GM19240 (cell line): ENCODE results near the gene DNAJC8.

Experiments used
- DNase-seq: peaks from one replicate; pipeline ENCODE4 v3.0.0; 2011; ENCODE audit warnings: low spot score; ENCODE audit not compliant: insufficient read length

Gene DNAJC8

DNA sequence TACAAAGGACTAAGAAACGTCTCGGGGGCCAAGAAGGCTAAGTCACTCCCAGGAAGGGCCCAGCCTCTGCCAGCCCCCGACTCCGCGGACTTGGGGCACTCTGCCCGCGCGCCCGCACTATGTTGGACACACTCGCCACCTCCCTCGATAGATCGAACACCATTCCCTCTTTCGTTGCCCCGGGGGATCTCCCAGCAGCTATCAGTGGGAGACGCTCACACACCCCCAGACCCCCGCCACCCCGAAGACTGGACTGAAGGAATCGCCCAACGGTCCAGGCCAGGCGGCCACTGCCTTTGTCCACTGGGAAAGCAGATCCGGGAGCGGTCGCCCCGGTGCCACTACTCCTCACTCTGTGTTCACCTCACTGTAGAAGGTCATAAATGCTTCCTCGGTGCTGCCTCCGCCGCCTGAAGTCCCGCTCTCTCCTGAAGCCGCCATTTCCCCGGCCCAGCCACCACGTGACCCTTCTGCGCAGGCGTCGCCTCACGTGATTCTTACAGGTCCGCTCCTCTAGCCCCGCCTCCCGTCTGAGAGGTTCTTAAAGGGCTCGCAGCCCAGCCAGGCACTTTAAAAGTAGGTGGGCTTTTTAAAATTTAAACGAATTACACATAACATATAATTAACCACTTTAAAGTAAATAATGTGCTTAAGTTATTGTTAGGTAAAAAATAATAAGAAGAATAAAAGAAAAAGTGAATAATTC lies at the start of gene DNAJC8:
DNAJC8 (minus strand) TSS at position 472 of the 706 bp plus-strand sequence; CDS start at position 441, 31 bp downstream.
- peak; percentile 73 for DNase-seq

DNA sequence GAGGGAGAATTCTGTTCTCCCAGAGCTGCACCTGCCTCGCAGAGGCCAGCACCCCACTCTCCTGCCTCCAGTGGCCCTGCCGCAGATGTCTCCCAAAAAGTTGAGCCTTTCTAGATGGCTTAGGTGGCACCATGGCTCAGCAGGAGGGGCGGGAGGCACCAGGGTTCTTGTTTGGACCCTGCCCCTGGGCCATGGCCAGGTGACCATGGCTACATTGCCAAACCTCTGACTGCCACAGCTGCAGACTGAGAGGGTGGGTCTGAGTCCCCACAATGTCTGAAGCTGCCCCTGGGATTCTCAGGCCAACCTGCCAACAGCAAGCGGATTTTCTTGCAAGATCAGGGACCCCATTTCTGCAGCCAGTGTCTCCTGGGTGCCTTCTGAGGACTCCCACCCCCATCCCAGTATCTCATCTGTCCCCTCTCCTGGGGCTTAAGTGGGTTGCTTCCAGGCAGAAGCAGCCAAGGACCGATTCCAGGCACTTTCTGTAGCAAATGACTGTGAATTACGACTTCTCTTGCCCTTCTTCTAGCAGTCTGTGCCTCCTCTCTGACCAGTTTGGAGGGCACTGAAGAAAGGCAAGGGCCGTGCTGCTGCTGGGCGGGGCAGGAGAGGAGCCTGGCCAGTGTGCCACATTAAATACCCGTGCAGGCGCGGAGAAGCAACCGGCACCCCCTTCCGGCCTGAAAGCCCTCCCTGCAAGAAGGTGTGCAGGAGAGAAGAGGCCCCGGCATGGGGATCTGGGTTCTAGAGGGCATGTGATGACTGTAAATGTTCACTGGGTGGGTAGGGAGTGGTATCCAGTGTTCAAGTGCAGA lies 49.0 kb upstream of the DNAJC8 start:
- DNase-seq = no peak

DNA sequence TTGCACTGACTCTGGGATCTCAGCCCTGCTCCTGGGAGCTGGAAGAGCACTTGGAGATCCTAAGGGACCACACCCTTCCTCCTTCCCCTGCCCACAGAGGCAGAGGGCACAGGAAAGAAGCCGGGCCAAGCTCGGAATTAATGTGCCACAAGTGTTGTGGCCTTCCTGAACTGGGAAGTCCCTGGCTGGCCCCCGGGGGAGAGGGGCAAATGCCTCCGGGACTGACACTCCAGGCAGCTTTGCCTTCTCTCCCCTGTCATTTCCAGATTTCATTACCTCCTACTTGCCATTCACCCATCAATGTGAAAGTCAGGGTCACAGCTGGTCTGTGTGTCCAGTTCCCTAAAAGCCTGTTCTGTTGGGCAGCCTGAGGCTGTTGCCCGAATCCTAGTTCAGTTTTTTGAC lies 48.1 kb upstream of the DNAJC8 start:
- DNase-seq = no peak

GRCh38 chr1:28280501-28280900 lies 47.7 kb upstream of the DNAJC8 start:
- no peak for DNase-seq

- DNase-seq = no peak
These were observed 46.9 kb upstream of the DNAJC8 start for GRCh38 chr1:28279721-28280120.

DNA sequence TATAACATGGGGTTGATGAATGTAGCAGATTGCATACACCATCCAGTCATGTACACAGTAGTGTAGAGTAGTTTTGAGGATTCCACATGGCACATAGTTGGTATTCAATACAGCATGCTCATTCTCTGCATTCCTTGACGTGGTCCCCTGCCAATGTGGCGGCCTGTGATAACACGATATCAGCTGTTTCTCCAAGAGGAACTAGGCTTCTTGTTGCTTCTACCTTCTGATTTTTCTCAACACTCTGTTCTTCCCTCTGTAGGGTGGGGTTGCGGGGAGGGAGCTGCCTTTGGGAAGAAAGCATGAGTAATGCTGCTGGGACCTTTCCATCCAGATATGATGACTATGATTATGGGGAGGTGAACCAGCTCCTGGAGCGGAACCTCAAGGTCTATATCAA lies 45.9 kb upstream of the DNAJC8 start:
- no peak for DNase-seq

- DNase-seq = no peak
These were observed 40.5 kb upstream of the DNAJC8 start for GRCh38 chr1:28273216-28273860.

- no peak for DNase-seq
These were observed 39.5 kb upstream of the DNAJC8 start for GRCh38 chr1:28272215-28272852.

GRCh38 chr1:28269529-28269928 lies 36.7 kb upstream of the DNAJC8 start:
- no peak for DNase-seq

DNA sequence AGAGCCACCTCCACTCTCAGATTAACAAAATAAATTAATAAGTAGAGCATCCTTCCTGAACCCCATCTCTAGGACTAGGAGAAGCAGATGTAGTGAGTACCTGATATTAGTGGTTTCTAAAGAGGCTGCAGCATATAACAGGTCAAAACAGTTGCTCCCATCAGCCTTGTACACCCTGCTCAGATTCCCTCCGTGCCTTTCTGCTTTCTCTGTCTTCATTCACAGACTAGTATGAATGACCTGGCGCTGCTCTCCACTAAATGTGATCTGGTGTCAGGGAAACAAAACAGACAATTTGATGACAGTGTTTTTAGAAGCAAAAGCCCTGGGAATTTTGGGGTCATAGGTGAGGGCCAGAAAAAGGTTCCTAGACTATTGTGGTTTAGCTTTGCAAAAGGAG lies 34.8 kb upstream of the DNAJC8 start:
- DNase-seq = no peak

DNA sequence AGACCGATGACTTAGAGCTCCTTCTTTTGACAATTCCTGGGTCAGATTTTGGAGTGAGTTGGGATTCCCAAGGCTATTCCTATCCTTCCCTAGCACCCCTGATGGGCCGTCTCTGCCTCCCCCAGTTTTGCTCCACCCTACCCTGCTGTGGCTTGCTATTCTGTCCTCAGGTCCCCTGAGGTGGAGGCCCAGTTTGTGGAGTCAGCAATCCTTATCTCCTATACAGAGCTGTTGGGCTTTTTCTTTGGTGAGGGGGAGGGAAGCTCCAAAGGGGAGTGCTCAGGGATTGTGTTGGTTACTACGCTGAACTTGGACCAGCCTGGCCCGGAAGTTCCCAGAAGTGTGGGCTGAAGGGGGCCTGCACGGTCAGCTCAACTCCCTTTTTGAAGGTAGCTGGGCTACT lies 34.1 kb upstream of the DNAJC8 start:
- DNase-seq = no peak

DNA sequence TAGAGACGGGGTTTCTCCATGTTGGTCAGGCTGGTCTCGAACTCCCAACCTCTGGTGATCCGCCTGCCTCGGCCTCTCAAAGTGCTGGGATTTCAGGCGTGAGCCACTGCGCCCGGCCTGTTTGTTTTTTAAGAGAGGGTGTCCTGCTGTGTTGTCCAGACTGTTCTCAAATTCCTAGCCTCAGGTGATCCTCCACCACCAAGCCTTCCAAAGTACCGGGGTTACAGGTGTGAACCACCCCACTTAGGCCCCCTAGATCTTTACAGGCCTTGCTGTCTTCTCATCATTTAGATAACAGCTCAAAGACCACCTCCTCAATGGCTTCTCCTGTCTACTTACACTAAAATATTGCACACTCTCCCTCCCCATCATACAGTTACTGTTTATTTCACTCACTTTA lies 32.7 kb upstream of the DNAJC8 start:
- no peak for DNase-seq

DNA sequence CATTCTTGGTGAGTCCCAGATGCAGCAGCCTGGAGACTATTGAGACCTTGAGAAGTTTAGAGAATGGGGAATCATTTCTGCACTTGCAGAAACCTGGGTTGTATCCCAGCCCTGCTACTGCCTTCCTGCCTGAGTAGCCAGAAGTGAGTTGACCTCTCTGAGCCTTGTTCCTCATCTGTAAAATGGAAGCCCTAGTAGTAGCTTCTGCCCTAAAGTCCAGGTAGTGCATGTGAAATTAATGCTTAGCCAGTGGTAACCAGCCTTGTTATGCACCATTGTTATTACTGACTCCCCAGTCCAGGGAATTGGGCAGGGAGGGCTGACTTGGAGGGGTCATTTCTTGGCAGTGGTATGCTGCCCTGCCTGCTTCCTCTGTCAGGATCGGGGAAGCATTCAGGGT lies 32.1 kb upstream of the DNAJC8 start:
- no peak for DNase-seq

- DNase-seq = no peak
These were observed 28.0 kb upstream of the DNAJC8 start for GRCh38 chr1:28260803-28261174.

- no peak for DNase-seq
These were observed 27.3 kb upstream of the DNAJC8 start for GRCh38 chr1:28259934-28260802.

DNA sequence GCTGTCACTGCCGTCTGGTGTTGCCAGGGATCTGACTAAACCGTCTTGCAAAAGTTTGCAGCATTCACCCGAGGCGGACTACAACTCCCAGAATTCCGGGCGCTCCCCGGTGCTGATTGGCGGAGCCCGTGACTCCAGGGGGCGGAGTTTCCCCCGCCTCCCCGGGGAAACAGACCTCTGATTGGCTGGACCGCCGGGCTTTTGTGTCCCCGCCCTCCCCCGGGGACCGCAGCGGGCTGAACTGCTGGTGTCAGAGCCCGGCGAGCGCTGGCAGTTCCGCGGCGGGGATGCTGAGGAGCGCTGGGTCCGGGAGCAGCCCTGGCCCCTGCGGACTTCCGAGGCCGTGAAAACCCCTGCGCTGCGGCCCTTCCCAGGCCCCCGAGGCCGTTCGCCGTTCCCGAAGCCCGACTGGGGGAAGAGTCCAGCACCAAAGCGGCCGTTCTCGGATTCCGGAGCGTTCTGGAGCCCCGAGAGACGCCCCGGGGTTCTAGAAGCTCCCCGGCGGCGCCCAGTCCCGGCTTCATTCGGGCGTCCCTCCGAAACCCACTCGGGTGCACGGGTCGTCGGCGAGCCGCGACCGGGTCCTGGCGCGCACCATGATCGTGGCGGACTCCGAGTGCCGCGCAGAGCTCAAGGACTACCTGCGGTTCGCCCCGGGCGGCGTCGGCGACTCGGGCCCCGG lies 26.6 kb upstream of the DNAJC8 start, which contains the start of gene SESN2:
SESN2 (plus strand) TSS at position 267 of the 682 bp plus-strand sequence; CDS start at position 597, 330 bp downstream.
- peak; percentile 96 for DNase-seq

DNA sequence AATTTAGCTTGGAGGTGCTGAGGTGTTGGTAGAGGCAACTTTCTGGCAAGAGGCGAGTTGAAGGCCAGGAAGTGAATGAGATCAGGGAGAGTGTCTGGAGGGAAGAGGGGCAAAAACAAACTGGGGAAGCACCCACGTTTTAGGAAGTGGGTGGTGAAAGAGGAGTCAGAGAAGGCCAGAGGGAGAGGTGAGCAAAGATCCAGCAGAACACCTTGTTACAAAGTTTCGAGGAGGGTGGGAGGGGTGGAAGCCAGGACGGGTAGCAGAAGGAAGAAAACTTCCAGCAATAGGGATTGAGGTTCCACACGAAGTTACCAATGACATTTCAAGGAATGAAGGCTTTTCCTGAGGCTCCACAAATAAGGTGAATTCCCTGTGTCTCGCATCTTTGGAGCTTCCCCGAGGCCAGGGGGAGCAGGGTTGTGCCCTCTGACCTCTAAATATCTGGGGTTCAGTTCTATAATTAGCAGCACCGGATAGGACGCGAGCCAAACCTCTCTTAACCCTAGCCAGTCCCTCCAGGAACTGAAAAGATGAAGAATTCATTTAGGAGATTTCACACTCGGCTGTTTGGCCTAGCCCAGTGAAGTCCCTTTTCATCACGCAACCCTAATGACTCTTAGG lies 25.9 kb upstream of the DNAJC8 start:
- DNase-seq = no peak

DNA sequence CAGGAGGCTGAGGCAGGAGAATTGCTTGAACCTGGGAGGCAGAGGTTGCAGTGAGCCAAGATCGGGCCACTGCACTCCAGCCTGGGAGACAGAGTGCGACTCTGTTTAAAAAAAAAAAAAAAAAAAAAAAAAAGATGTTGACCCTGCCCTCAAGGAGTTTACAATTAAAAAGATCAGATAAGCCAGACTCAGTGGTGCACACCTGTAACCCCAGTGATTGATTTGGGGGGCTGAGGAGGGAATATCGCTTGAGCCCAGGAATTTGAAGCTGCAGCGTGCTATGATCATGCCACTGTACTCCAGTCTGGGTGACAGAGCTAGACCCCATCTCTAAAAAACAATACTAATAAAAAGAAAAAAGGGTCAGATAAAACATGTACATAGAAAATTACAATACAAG lies 24.9 kb upstream of the DNAJC8 start:
- DNase-seq = no peak

DNA sequence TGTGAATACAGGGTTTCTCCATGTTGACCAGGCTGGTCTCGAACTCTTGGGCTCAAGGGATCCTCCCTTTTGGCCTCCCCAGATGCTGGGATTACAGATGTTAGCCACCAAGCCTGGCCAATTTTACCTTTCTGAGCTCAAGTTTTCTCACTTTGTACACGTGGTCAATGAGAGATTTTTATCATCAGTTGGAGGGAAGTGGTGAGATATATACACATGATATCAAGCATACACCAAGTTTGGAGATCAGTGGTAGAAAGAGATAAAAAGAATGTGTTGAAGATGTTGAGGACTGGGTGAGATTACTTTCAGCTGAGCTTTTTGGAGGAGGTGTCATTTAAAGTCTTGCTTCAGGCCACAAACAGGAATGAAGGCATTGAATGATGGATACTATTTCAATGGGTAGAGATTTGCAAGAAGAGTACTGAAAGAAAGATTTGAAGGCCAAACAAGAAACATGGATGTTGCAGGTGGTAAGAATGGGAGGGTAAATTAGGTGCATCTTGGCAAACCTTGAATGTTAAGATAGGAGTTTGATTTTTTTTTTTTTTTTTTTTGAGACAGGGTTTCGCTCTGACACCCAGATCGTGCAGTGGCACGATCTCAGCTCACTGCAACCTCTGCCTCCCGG lies 23.5 kb upstream of the DNAJC8 start:
- DNase-seq = no peak
